GM12873 (cell line): ENCODE measurements around the gene FTO.

ENCODE experiments used
- CTCF ChIP-seq: IDR thresholded peaks from 2 replicates; pipeline ENCODE4 v1.5.1; 2012; ENCODE audit warnings: low read depth, mild to moderate bottlenecking, moderate library complexity, low read length, control low read depth; ENCODE audit not compliant: insufficient read depth; ENCODE audit errors: missing control alignments

The FTO gene

GRCh38 chr16:54165174-54165911, 461.4 kb downstream of the FTO start:
- no peak for TF ChIP-seq CTCF

- no peak for TF ChIP-seq CTCF
These were observed 462.2 kb downstream of the FTO start for GRCh38 chr16:54165912-54166865.

GRCh38 chr16:54169112-54169511, 465.2 kb downstream of the FTO start:
- TF ChIP-seq CTCF, result no peak

GRCh38 chr16:54171626-54172537, 467.9 kb downstream of the FTO start:
- TF ChIP-seq CTCF, result no peak

GRCh38 chr16:54173490-54173889, 469.5 kb downstream of the FTO start:
- TF ChIP-seq CTCF, result no peak

GRCh38 chr16:54174201-54174600, 470.2 kb downstream of the FTO start:
- no peak for TF ChIP-seq CTCF
